Activated B cell treated with CpG ODN at 0.5 μM for 24 hours (primary cell): ENCODE results near the gene PIM3. TPM values are rescaled to one million over a fixed set of nuclear protein-coding genes. Genes with fewer than 3 reads are reported as not detected.

ENCODE experiments used
- ATAC-seq: fragments of 200-7000 bp; cut with Tn5 transposase; one replicate; pipeline ENCODE4 v1.10.0; 2021; ENCODE audit warnings: low read depth, mild to moderate bottlenecking, moderate library complexity
- CTCF ChIA-PET: fragments of 350-600 bp; sonication (Branson Sonifier 250); formaldehyde crosslinking; loops from one replicate; lab custom pipeline; 2021; ENCODE audit warnings: antibody characterized with exemption; lab: Charles Lee
- POLR2A ChIA-PET: fragments of 350-600 bp; sonication (Branson Sonifier 250); formaldehyde crosslinking; loops from one replicate; lab custom pipeline; 2021; ENCODE audit warnings: antibody characterized with exemption; lab: Charles Lee
- DNase-seq: peaks from one replicate; pipeline ENCODE4 v3.0.0; 2022
- H3K27ac Mint-ChIP-seq: one replicate; pipeline ENCODE4 v1.8.0; 2020; ENCODE audit warnings: mixed read lengths
- H3K27me3 Mint-ChIP-seq: one replicate; pipeline ENCODE4 v1.8.0; 2021; ENCODE audit warnings: mixed read lengths
- H3K36me3 Mint-ChIP-seq: one replicate; pipeline ENCODE4 v1.8.0; 2021; ENCODE audit warnings: low read depth, mixed read lengths
- H3K4me1 Mint-ChIP-seq: one replicate; pipeline ENCODE4 v1.8.0; 2021; ENCODE audit warnings: mixed read lengths
- H3K4me3 Mint-ChIP-seq: one replicate; pipeline ENCODE4 v1.8.0; 2020; ENCODE audit warnings: mild to moderate bottlenecking, mixed read lengths
- H3K9me3 Mint-ChIP-seq: one replicate; pipeline ENCODE4 v1.8.0; 2020; ENCODE audit warnings: mixed read lengths
- CTCF ChIP-seq: fragments of 200-600 bp; IDR thresholded peaks from one replicate; pipeline ENCODE4 v1.8.0; 2022; ENCODE audit warnings: antibody characterized with exemption, mild to moderate bottlenecking
- intact Hi-C: fragments of 100-400 bp; cut with micrococcal nuclease; formaldehyde crosslinking; loops from one replicate; pipeline ENCODE4 v1.15.1; 2024
- total RNA-seq: library from RNA; stranded (reverse); gene quantifications from 2 replicates; pipeline ENCODE4 v1.2.3, GENCODE V29; 2022

The PIM3 gene
- total RNA-seq, 1 donor from 2014 or later = 91.7 TPM

- peaks cover 19% of the 10 kb centered on the region for H3K36me3 Mint-ChIP-seq
- DNase-seq = peak; percentile 18
- no peaks in the 10 kb centered on the region for H3K9me3 Mint-ChIP-seq
- ChIA-PET POLR2A (interaction anchor here (0.9 to 18.9 kb wide), 4 partner anchors 15 to 44 kb away, joined by 3 to 828 read pairs (median 6); partner anchors contain the start of gene IL17REL), CTCF (no interaction called here)
- no peaks in the 10 kb centered on the region for H3K27me3 Mint-ChIP-seq
- no peak for TF ChIP-seq CTCF
- intact Hi-C loops = loop anchor here (10.0 kb wide), 1 partner anchor 576 kb away; the partner anchor contains the start of gene KLHDC7B
- H3K27ac Mint-ChIP-seq = peak overlapping the region; percentile 50
- no peak overlapping the region for H3K4me3 Mint-ChIP-seq
- no peak for ATAC-seq
- H3K4me1 Mint-ChIP-seq = peaks cover 53% of the 10 kb centered on the region
Measured at GRCh38 chr22:49968313-49968830, 7.8 kb downstream of the PIM3 start.

DNA sequence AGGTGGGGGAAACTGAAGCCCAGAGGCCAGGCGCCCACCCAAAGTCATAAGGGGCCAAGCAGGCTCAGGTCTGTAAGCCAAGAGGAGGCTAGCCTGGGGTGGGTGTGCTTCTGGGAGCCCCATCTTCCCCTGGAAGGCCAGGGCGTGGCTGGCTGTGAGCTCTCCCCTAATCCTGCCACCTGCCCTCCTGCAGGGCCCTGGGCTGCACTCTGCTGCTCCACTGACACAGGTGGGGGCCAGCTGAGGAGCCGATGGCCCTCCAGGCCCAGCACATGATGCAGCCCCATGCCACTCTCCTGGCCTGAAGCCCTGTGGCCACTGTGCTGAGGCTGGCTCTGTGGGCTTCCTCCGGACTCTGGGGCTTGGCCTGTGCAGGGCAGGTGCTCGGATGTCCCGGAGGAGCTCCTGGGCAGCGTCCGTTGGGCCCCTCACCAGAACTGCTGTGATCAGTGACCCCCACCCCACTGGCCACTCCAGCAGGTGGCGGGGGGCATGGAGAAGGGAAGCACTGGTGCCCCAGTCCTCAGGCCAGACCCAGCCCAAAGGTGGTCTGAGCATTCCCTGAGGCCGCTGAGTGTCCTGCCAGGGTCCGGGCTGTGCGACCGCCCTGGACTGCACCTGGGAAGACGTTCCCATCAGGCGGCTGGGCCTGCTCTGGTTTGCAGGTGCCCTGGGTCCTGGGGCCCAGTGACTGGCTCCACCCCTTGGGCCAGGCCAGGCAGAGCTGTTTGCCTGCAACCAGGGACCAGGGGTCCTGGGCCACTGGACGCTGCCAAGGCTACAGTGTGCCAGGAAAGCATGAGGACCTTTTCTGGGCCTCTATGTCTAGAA is 8.5 kb downstream of the PIM3 start:
- H3K9me3 Mint-ChIP-seq = no peaks in the 10 kb centered on the region
- ChIA-PET CTCF (no interaction called here), POLR2A (interaction anchor here (2.4 to 18.9 kb wide), 3 partner anchors 8 to 43 kb away, joined by 9 to 828 read pairs (median 83); partner anchors contain the start of gene PIM3)
- DNase-seq (peak; percentile 18), ATAC-seq (no peak)
- peaks cover 46% of the 10 kb centered on the region for H3K4me1 Mint-ChIP-seq
- no peaks in the 10 kb centered on the region for H3K27me3 Mint-ChIP-seq
- H3K4me3 Mint-ChIP-seq = no peak overlapping the region
- peaks cover 12% of the 10 kb centered on the region for H3K36me3 Mint-ChIP-seq
- no peak overlapping the region for H3K27ac Mint-ChIP-seq
- intact Hi-C loops = loop anchor here (10.0 kb wide), 1 partner anchor 576 kb away; the partner anchor contains the start of gene KLHDC7B
- no peak for TF ChIP-seq CTCF

DNA sequence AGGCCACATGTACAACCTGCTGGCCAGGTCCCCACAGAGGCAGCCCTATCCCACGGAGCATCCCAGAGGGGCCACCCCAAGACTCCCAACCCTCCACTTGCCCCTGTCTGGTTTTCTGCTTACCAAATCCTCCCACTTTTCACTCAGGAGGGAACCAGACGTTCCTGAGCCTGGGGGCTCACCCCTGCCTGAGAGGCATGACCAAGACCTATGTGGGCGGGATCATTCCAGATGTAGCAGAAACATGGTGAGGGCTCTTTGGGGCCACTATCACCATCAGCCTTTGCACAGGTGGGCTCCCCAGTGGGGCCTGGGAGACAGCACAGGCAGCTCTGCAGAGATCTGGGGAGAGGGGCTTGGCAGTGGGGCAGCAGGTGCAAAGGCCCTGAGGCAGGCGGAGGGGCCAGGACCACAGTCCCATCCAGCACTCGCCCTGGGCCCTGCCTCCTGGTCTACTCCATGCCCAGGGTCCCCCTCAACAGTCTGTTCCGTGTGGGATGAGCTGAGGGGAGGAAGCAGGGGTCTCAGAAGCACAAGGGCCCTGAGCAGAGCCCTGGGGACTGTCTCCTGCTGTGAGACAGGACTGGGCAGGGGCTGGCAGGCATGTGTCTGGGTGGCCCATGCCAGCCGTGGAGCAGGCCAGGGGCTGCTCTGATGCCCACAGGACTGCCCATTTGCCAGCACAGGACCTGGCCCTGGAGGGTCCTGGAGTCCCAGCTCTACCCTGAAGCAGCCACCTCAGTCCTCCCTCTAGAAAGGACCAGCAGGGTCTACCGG is 9.4 kb downstream of the PIM3 start:
- H3K36me3 Mint-ChIP-seq = peaks cover 3% of the 10 kb centered on the region
- H3K9me3 Mint-ChIP-seq = no peaks in the 10 kb centered on the region
- H3K27ac Mint-ChIP-seq = peak overlapping the region; percentile 85
- ChIA-PET CTCF (no interaction called here), POLR2A (interaction anchor here (1.7 to 18.9 kb wide), 5 partner anchors 9 to 42 kb away, joined by 10 to 828 read pairs (median 11); partner anchors contain the start of genes IL17REL and PIM3)
- H3K4me3 Mint-ChIP-seq = no peak overlapping the region
- peak; percentile 17 for DNase-seq
- ATAC-seq = no peak
- TF ChIP-seq CTCF = no peak
- peaks cover 39% of the 10 kb centered on the region for H3K4me1 Mint-ChIP-seq
- intact Hi-C loops = loop anchor here (2.0 to 10.0 kb wide), 3 partner anchors 33 to 575 kb away; partner anchors contain the start of gene KLHDC7B
- no peaks in the 10 kb centered on the region for H3K27me3 Mint-ChIP-seq

DNA sequence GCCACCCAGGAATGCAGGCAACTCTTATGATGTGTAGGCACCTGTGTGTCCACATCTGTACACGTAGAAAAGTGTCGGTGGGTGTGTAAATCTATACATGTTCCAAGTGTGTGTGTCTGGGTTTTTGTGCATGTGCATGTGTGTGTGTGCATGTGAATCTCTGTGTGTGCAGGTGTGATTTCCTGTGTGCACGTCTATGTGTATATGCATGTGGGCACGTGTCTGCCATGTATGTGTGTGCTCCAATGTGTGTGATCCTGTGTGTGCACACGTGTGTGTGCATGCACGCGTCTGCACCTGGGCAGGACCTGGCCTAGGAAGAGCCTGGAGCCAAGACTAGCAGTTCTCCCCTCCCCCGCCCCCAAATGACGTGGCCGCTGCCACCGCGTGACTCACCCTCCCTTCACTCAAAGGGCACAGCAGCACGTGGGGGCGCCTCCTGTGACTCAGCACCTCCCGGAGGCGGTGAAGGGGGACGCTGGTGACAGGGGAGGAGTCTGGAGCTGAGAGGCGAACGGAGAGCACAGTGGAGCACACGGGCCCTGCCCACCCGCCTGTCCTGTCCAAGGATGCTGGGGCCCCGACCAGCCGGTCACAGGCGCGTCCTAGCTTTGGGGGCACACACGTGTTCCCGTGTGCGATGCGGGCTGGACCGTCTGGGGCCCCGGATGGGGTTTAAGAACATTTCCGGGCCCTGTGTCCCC is 10.1 kb downstream of the PIM3 start:
- peak; percentile 89 for ATAC-seq
- peak overlapping the region; percentile 85 for H3K27ac Mint-ChIP-seq
- H3K27me3 Mint-ChIP-seq = no peaks in the 10 kb centered on the region
- ChIA-PET CTCF (no interaction called here), POLR2A (interaction anchor here (0.5 to 18.9 kb wide), 15 partner anchors 9 to 644 kb away, joined by 3 to 828 read pairs (median 8); partner anchors contain the start of genes IL17REL and PIM3)
- no peak for TF ChIP-seq CTCF
- DNase-seq = peak; percentile 81
- intact Hi-C loops = loop anchor here (2.0 kb wide), 2 partner anchors 34 to 220 kb away; no protein-coding TSS in a partner anchor
- no peaks in the 10 kb centered on the region for H3K9me3 Mint-ChIP-seq
- H3K4me3 Mint-ChIP-seq = peak overlapping the region; percentile 80
- H3K4me1 Mint-ChIP-seq = peaks cover 38% of the 10 kb centered on the region
- H3K36me3 Mint-ChIP-seq = peaks cover 2% of the 10 kb centered on the region
